ENCODE results near the gene ACTRT2. TPM values are rescaled to one million over a fixed set of nuclear protein-coding genes. Genes with fewer than 3 reads are reported as not detected.

ACTRT2 gene
- total RNA-seq, 1 experiment from 2014 or later = not detected

DNA sequence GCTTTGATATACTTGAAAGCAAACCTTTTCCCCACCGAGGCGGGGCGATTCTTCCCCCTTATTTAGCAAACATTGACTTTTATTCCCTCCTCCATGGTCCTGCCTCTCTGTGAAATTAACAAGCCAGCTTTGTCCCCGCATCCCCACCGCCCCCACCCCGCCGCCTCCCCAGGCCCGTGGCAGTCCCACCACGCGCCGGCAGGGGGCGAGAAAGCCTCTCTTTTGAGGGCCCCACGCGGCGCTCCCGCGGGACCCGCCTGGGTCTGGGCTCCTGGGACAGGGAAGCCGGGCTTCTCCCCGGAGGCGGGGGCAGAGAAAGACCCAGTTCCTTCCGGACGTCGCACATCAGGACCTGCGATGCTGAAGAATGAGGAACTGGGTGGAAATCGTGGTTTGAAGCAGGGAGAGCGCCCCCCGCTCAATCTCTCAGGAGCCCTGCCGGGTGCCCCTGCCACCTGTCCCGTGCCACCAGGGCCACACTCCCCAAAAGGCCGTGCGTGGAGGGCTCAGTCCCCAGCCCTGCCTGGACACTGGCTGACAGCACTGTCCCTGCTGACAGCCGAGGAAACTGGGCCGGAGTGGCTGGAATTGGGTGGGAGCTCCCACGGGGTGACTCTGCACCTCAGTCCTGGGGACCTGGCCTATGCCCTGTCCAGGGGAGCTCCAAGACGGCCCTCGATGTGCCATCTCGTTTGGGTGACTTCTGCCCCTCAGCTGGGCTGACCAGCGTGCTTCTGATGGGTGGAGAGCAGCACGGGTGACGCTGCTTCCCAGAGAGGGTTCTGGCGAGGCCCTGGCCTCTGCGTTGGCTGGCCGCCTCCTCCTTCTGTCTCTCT is 8.6 kb upstream of the ACTRT2 start:
- H3K4me1 Mint-ChIP-seq = peaks cover 0 to 19% of the 10 kb centered on the region in 2 experiments; a peak in 2 of 4 replicates
- H3K4me3 Mint-ChIP-seq = no peak overlapping the region
- peaks cover 4% of the 10 kb centered on the region for H3K27me3 Mint-ChIP-seq (ENCODE audit: low read depth)
- H3K23ac ChIP-seq (ENCODE audit: insufficient read length, low read depth, low read length) = no peak overlapping the region
- no peak overlapping the region for H3K4ac ChIP-seq (ENCODE audit: low read depth, low read length)
- no peak overlapping the region for H2AK5ac ChIP-seq (ENCODE audit: insufficient read length, low read length)
- H2BK12ac ChIP-seq (ENCODE audit: insufficient read length, low read depth, low read length) = no peak overlapping the region
- TF ChIP-seq, protein P1, sequence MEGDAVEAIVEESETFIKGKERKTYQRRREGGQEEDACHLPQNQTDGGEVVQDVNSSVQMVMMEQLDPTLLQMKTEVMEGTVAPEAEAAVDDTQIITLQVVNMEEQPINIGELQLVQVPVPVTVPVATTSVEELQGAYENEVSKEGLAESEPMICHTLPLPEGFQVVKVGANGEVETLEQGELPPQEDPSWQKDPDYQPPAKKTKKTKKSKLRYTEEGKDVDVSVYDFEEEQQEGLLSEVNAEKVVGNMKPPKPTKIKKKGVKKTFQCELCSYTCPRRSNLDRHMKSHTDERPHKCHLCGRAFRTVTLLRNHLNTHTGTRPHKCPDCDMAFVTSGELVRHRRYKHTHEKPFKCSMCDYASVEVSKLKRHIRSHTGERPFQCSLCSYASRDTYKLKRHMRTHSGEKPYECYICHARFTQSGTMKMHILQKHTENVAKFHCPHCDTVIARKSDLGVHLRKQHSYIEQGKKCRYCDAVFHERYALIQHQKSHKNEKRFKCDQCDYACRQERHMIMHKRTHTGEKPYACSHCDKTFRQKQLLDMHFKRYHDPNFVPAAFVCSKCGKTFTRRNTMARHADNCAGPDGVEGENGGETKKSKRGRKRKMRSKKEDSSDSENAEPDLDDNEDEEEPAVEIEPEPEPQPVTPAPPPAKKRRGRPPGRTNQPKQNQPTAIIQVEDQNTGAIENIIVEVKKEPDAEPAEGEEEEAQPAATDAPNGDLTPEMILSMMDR (conservative IDR thresholded peaks at IDR 0.05) = peak; percentile 64
- H2BK5ac ChIP-seq (ENCODE audit: insufficient read length, low read length) = no peak overlapping the region
- no peaks in the 10 kb centered on the region for H3K4me1 ChIP-seq (ENCODE audit: insufficient read depth, low read length)
- H2BK15ac ChIP-seq (ENCODE audit: low read depth, low read length) = no peak overlapping the region
- H3K27ac Mint-ChIP-seq = no peak overlapping the region
- H3K36me3 Mint-ChIP-seq (ENCODE audit: insufficient read depth in 1 of 3, low read depth in 3 of 3) = peaks cover 0 to 27% (median 5%) of the 10 kb centered on the region in 3 experiments; a peak in 4 of 7 replicates
- H3K27me3 ChIP-seq (ENCODE audit: insufficient read depth, low read length) = no peaks in the 10 kb centered on the region; the same call in 1 of the 2 replicates
- H4K20me1 ChIP-seq (ENCODE audit: control insufficient read depth, insufficient read depth, insufficient read length) = no peaks in the 10 kb centered on the region
- no peak overlapping the region for H3K9ac ChIP-seq (ENCODE audit: extremely low read depth, insufficient read length, low read length)
- no peak overlapping the region for H4K5ac ChIP-seq (ENCODE audit: insufficient read length, low read depth, low read length)
- no peak overlapping the region for H4K8ac ChIP-seq (replicated peaks; ENCODE audit: insufficient read length, low read depth, low read length)
- no CpG with 5 or more reads among the region's 44 CpGs for WGBS (ENCODE audit: extremely low coverage, insufficient read length, low lambda C conversion rate)
- H2BK20ac ChIP-seq (ENCODE audit: low read depth, low read length, poor library complexity, severe bottlenecking) = no peak overlapping the region
- DNase-seq = peak; percentile 46
- no peak overlapping the region for H3K18ac ChIP-seq (ENCODE audit: insufficient read length, low read depth, low read length)
- H3K23me2 ChIP-seq (ENCODE audit: insufficient read length, low read depth, low read length, poor library complexity, severe bottlenecking) = no peaks in the 10 kb centered on the region
- no peak overlapping the region for H3K56ac ChIP-seq (ENCODE audit: insufficient read length, low read depth, low read length)
- no peak overlapping the region for H3K27ac ChIP-seq (ENCODE audit: insufficient read length, low read depth, low read length)
- H3K9me3 Mint-ChIP-seq = peaks cover 21 to 67% of the 10 kb centered on the region in 2 experiments
- H3T11ph ChIP-seq (ENCODE audit: low read length) = no peak overlapping the region
- no peak overlapping the region for H3K4me2 ChIP-seq (ENCODE audit: insufficient read depth, insufficient read length, low read length)
- no peak overlapping the region for H3K14ac ChIP-seq (ENCODE audit: insufficient read depth, low read length)
- H3K9me3 ChIP-seq (ENCODE audit: control insufficient read depth, low read depth, low read length) = peaks cover 23% of the 10 kb centered on the region
- H3K79me1 ChIP-seq (ENCODE audit: insufficient read depth, low read depth, low read length, poor library complexity, severe bottlenecking) = no peaks in the 10 kb centered on the region
- no peak overlapping the region for H2BK120ac ChIP-seq (ENCODE audit: low read depth, low read length, poor library complexity, severe bottlenecking)
- no peak overlapping the region for H2AFZ ChIP-seq (ENCODE audit: low read length)
- no peaks in the 10 kb centered on the region for H3K79me2 ChIP-seq (ENCODE audit: insufficient read depth, low read length)
- no peak overlapping the region for H4K91ac ChIP-seq (ENCODE audit: insufficient read length, low read depth, low read length)
